Activated CD8-positive, alpha-beta T cell treated with anti-CD3 and anti-CD28 coated beads for 36 hours (primary cell): ENCODE results near the gene ELFN2. TPM values are rescaled to one million over a fixed set of nuclear protein-coding genes. Genes with fewer than 3 reads are reported as not detected.
"Not testable (repeated sequence)": the region's sequence is repeated elsewhere in the genome, so short reads cannot be mapped to it uniquely, and the experiment has no call there.

Source experiments
- ATAC-seq: fragments of 200-7000 bp; cut with Tn5 transposase; one replicate; pipeline ENCODE4 v1.10.0; 2021; ENCODE audit warnings: mild to moderate bottlenecking, moderate library complexity
- CTCF ChIA-PET: fragments of 350-600 bp; sonication (Branson Sonifier 250); formaldehyde crosslinking; loops from one replicate; lab custom pipeline; 2021; ENCODE audit warnings: antibody characterized with exemption; lab: Charles Lee
- POLR2A ChIA-PET: fragments of 350-600 bp; sonication (Branson Sonifier 250); formaldehyde crosslinking; loops from one replicate; lab custom pipeline; 2021; ENCODE audit warnings: antibody characterized with exemption; lab: Charles Lee
- DNase-seq: peaks from one replicate; pipeline ENCODE4 v3.0.0-alpha.2; 2020
- H3K27ac Mint-ChIP-seq: one replicate; pipeline ENCODE4 v1.8.0; 2021; ENCODE audit warnings: mild to moderate bottlenecking, mixed read lengths
- H3K27me3 Mint-ChIP-seq: one replicate; pipeline ENCODE4 v1.8.0; 2021; ENCODE audit warnings: mixed read lengths
- H3K36me3 Mint-ChIP-seq: one replicate; pipeline ENCODE4 v1.8.0; 2021; ENCODE audit warnings: low read depth, mixed read lengths
- H3K4me1 Mint-ChIP-seq: one replicate; pipeline ENCODE4 v1.8.0; 2021; ENCODE audit warnings: low read depth, mixed read lengths
- H3K4me3 Mint-ChIP-seq: one replicate; pipeline ENCODE4 v1.8.0; 2021; ENCODE audit warnings: mild to moderate bottlenecking, moderate library complexity, mixed read lengths
- H3K9me3 Mint-ChIP-seq: one replicate; pipeline ENCODE4 v1.8.0; 2021; ENCODE audit warnings: mixed read lengths
- CTCF ChIP-seq: fragments of 200-600 bp; IDR thresholded peaks from one replicate; pipeline ENCODE4 v1.8.0; 2022; ENCODE audit warnings: antibody characterized with exemption, mild to moderate bottlenecking
- intact Hi-C: fragments of 100-400 bp; cut with micrococcal nuclease; formaldehyde crosslinking; loops from one replicate; pipeline ENCODE4 v1.10.0; 2022
- total RNA-seq, 2 experiments: library from RNA; stranded (reverse); gene quantifications; one replicate each; pipeline ENCODE4 v1.2.3, GENCODE V29; 2021

The ELFN2 gene
- total RNA-seq, 2 experiments from 2014 or later: 0.51 to 0.52 TPM

GRCh38 chr22:37401401-37402183 is 25.7 kb downstream of the ELFN2 start:
- H3K9me3 Mint-ChIP-seq: no peaks in the 10 kb centered on the region
- CTCF ChIA-PET: no interaction called here
- no peaks in the 10 kb centered on the region for H3K4me1 Mint-ChIP-seq
- H3K4me3 Mint-ChIP-seq: no peak overlapping the region
- no peak for TF ChIP-seq CTCF
- no peaks in the 10 kb centered on the region for H3K27me3 Mint-ChIP-seq
- intact Hi-C loops: no loop called here
- no peak overlapping the region for H3K27ac Mint-ChIP-seq
- ATAC-seq (no peak), DNase-seq (no peak)
- H3K36me3 Mint-ChIP-seq: no peaks in the 10 kb centered on the region
- POLR2A ChIA-PET: no interaction called here

GRCh38 chr22:37400719-37401118 is 26.6 kb downstream of the ELFN2 start:
- no peak for ATAC-seq
- intact Hi-C loops: no loop called here
- CTCF ChIA-PET: no interaction called here

GRCh38 chr22:37399457-37399856 is 27.8 kb downstream of the ELFN2 start:
- DNase-seq, POLR2A ChIA-PET, H3K27me3 Mint-ChIP-seq, H3K4me3 Mint-ChIP-seq, H3K27ac Mint-ChIP-seq, H3K9me3 Mint-ChIP-seq, H3K4me1 Mint-ChIP-seq, ATAC-seq, H3K36me3 Mint-ChIP-seq, CTCF ChIA-PET: not testable (repeated sequence)
- intact Hi-C loops: loop anchor here (10.0 kb wide), 1 partner anchor 55 kb away; no protein-coding TSS in a partner anchor

More at GRCh38 chr22:37400719-37401118, 26.6 kb downstream of the ELFN2 start:
- no peak for TF ChIP-seq CTCF
- POLR2A ChIA-PET: no interaction called here
- H3K27ac Mint-ChIP-seq: no peak overlapping the region
- H3K4me3 Mint-ChIP-seq: no peak overlapping the region
- H3K27me3 Mint-ChIP-seq: no peaks in the 10 kb centered on the region
- DNase-seq: no peak
- H3K4me1 Mint-ChIP-seq: no peaks in the 10 kb centered on the region
- H3K9me3 Mint-ChIP-seq: no peaks in the 10 kb centered on the region
- no peaks in the 10 kb centered on the region for H3K36me3 Mint-ChIP-seq

GRCh38 chr22:37397226-37397625 is 30.1 kb downstream of the ELFN2 start:
- no peak for ATAC-seq
- intact Hi-C loops: loop anchor here (10.0 kb wide), 1 partner anchor 58 kb away; no protein-coding TSS in a partner anchor
- H3K36me3 Mint-ChIP-seq: no peaks in the 10 kb centered on the region
- TF ChIP-seq CTCF: no peak
- no peaks in the 10 kb centered on the region for H3K9me3 Mint-ChIP-seq
- POLR2A ChIA-PET: interaction anchor here (0.7 to 1.4 kb wide), 2 partner anchors 44 to 61 kb away, joined by 3 read pairs; no protein-coding TSS in a partner anchor
- H3K4me3 Mint-ChIP-seq: no peak overlapping the region
- no peak for DNase-seq
- H3K27ac Mint-ChIP-seq: no peak overlapping the region
- no peaks in the 10 kb centered on the region for H3K27me3 Mint-ChIP-seq
- no peaks in the 10 kb centered on the region for H3K4me1 Mint-ChIP-seq
- CTCF ChIA-PET: no interaction called here

- POLR2A ChIA-PET: interaction anchor here (0.7 to 1.4 kb wide), 2 partner anchors 45 to 62 kb away, joined by 3 read pairs; no protein-coding TSS in a partner anchor
- CTCF ChIA-PET: no interaction called here
- H3K36me3 Mint-ChIP-seq: no peaks in the 10 kb centered on the region
- no peak overlapping the region for H3K27ac Mint-ChIP-seq
- no peak overlapping the region for H3K4me3 Mint-ChIP-seq
- no peaks in the 10 kb centered on the region for H3K4me1 Mint-ChIP-seq
- ATAC-seq (no peak), DNase-seq (no peak)
- no peaks in the 10 kb centered on the region for H3K9me3 Mint-ChIP-seq
- intact Hi-C loops: loop anchor here (10.0 kb wide), 1 partner anchor 58 kb away; no protein-coding TSS in a partner anchor
- TF ChIP-seq CTCF: no peak
- H3K27me3 Mint-ChIP-seq: no peaks in the 10 kb centered on the region
Observed at GRCh38 chr22:37396488-37397084, 30.7 kb downstream of the ELFN2 start.
